Fibroblast of skin of back (primary cell): ENCODE results near the gene SYT2.
A peak's percentile ranks its signal among the peaks of the same experiment; 100 is the strongest.
"Not testable (repeated sequence)": the region's sequence is repeated elsewhere in the genome, so short reads cannot be mapped to it uniquely, and the experiment has no call there.

Source experiments
- DNase-seq: peaks from one replicate; pipeline ENCODE4 v3.0.0-alpha.2; 2013

Gene SYT2

GRCh38 chr1:202568410-202568809 lies 141.8 kb downstream of the SYT2 start:
- DNase-seq = peak; percentile 37

- peak; percentile 90 for DNase-seq
Measured at GRCh38 chr1:202567738-202568137, 142.5 kb downstream of the SYT2 start.

GRCh38 chr1:202565890-202566602 lies 144.2 kb downstream of the SYT2 start:
- peak; percentile 46 for DNase-seq

DNA sequence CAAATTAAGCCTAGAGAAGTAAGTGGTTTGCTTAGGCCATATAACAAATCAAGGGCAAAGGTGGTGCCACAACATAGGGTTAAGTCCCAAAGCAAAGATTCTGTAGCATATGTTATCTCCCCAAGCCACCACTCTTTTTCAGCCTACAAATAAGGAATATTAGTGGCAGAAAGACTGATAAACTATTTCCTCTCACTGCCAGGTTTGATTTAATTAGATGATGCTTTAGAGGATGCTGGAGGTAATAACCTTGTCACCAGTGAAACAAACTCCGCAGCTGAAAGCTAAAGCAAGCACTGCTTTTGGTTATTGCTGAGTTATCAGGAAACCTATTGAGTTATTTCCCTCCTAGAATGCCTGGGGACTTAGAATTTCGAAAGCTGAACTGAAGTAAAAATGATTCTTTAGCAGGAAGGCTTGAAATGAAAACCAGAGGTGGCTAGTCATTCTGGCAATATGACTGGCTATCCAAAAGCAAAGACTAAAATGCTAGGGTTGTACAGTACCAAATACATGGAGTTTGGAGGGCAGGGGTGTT lies 145.2 kb downstream of the SYT2 start:
- no peak for DNase-seq

DNA sequence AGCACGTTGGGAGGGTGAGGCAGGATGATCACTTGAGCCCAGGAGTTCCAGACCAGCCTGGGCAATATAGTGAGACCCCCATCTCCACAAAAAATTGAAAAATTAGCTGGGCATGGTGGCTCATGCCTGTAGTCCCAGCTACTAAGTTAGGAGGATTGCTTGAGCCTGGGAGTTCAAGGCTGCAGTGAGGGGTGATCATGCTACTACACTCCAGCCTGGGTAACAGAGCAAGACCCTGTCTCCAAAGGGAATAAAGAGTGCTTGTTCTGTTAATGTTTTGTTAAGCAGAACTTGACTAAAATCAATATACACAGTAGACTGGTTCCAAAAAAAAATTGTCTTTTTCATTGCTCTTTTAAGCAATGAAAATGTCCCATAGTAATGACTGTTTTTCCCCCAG lies 146.4 kb downstream of the SYT2 start:
- DNase-seq = no peak

GRCh38 chr1:202562444-202563060 lies 147.7 kb downstream of the SYT2 start:
- DNase-seq = no peak

DNA sequence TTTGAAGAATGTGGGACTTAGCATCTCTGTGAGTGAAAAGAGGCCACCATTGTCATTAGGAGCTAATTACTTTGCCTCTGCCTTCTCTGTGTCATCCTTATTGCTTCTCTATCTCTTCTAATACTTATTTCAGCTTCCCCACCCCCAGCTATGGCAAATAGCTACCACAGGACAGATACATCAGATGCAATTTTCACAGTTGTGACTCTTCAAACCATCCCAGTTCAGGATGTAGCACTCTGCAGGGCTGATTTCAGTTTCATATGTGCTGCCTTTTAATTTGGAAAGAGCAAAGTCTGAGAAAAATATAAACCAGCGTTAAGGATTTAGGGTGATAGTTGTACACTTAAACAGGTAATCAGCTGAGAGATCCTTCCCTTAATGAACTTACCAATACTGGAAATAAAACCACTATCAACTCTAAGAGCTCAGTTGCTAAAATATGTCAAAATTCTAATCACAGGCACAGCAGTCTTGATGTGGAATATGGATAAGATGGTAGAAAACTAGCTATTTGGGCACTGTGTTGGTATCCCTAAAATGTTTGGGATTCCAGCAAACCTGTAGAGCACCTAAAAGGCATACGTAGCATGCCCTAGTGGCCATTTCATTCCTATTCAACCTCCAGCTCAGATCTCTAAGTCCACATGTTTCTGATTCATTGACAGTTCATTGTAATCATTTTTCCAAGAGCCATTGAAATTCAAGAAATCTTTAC lies 148.4 kb downstream of the SYT2 start:
- no peak for DNase-seq

DNA sequence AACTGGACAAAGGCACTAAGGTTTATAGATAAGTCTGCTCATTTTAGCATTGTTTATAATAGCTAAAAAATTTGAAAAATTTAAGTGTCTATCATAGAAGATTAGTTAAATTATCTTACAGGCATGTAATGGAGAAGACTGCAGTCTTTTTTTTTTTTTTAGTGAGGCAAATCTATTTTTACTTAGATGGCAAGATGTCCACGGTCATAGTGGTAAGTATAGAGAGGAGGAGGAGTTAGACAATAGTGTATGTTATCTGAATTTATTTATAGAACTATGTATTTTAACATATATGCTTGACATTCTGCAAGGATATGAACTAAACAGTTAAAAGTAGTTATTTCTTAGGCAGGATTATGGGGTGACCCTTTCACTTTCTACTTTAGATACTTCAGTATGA lies 149.0 kb downstream of the SYT2 start:
- no peak for DNase-seq

- DNase-seq = not testable (repeated sequence)
Measured at GRCh38 chr1:202557662-202558061, 152.6 kb downstream of the SYT2 start.

DNA sequence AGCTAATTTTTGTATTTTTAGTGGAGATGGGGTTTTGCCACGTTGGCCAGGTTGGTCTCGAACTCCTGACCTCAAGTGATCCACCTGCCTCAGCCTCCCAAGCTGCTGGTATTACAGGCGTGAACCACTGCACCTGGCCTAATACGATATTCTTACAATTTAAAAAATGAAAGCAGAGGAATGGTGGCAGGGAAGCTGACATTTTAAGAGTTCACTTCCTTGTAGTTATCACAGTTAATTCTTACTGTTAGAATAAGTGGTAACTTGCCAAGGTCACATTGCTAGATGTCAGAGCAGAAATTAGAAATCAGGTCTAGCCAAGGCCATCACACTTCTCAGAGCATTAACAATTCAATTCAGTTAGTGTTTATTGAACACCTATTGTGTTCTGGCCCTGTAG lies 154.2 kb downstream of the SYT2 start:
- DNase-seq = not testable (repeated sequence)

DNA sequence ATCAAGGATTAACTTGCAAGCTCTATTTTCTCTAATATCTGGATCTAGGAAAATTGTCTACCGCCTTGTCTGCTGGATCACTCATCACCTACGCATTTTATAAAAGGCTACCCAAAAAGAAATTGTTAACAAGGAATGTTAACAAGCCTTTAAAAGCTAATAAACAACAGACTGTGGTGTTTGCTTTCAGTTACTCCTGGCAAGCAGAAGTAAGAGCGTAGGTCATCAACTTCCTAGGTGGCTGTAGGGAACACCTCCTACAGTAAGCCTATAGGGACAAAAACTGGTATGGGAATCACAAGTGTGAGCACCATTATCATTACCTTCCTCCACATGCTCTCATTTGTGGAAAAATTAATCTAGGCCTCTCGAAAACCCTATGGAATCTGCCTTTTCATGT lies 155.6 kb downstream of the SYT2 start:
- DNase-seq = not testable (repeated sequence)

- peak; percentile 75 for DNase-seq
Measured at GRCh38 chr1:202553560-202554038, 156.7 kb downstream of the SYT2 start.

GRCh38 chr1:202553078-202553477 lies 157.2 kb downstream of the SYT2 start:
- DNase-seq = not testable (repeated sequence)

DNA sequence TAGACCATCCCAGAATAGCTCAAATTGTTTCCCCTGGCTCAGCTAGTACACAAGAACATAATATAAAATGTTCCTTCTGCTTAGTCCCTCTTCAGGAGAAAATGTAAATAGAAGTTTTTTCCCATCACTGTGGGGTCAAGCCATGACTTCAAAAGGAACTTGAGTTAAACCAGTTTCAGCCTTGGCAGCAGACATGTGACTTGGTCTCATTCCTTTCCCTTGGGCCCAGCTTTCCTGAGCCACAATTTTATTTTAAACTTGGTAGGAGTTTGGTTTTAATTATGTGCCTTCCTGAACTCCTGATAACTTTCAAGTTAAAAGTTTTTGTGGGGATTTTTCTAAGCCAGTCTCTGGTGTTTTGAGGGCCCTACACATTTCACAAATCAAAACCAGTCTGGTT lies 157.6 kb downstream of the SYT2 start:
- DNase-seq = not testable (repeated sequence)

DNA sequence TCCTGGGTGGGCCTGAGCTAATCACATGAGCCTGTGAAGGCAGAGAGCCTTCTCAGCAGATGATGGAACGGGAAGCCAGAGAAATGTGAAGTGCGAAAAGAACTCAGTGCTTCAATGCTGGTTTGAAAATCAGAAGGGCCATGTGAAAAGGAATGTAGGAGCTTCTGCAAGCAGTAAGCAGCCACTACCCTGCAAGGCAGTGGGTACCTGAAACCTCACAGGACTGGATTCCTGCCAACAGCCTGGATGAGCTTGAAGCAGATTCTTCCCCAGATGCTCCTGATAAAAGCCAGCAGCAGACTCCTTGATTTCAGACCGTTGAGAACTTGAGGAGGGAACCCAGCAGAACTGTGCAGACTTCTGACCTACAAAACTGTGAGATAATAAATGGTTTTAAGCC lies 158.6 kb downstream of the SYT2 start:
- DNase-seq = no peak

GRCh38 chr1:202550088-202550487 lies 160.2 kb downstream of the SYT2 start:
- not testable (repeated sequence) for DNase-seq

DNA sequence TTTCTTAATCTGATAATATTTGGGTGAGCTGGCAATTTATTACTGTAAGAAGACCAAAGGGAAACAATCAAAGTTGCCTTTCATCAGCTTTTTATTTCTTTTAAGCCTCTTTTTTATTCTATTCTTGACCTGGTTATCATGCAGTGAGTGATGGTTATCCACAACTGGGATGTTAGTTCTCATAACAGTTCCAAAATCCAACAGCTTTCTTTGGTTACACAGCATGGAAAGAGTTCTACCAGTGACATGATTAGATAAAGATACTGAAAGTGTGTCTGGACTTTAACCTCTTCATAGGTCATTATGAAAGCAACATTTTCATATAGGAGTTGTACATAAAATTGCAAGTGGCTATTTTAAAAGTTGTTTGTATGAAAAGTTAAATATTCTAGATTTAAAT lies 163.0 kb downstream of the SYT2 start:
- DNase-seq = no peak

DNA sequence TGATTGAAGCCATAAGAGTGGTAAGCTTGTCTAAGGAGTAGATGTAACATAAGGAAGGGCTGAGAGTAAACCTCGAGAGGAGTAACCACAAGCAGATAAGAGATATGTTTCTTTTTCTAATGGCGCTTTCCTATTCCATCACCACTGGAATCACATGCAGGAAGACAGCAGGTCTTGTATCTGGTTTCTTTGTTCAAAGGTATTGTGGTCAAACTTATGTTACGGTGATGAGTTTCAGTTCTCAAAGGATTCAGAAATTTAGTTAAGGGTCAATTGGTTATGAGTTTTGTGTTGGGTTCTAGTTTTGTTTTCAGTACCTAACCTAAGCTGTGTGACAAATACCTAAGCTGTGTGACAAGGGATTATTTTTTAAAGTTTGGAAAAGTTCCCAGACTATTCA lies 163.5 kb downstream of the SYT2 start:
- not testable (repeated sequence) for DNase-seq

DNA sequence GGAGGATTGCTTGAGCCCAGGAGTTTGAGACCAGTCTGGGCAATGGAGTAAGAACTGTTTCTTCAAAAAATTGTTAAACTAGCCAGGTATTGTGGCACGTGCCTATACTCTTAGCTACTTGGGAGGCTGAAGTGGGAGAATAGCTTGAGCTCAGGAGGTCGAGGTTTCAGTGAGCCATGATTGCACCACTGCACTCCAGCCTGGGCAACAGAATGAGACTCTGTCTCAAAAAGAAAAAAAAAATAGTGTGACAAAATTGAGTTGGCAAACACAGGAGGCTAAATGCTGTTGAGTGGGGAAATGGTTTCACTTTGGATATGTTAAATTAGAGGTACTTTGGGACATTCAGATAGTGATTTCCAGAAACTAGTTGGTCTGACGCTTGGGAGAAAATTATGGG lies 163.9 kb downstream of the SYT2 start:
- DNase-seq = not testable (repeated sequence)

- not testable (repeated sequence) for DNase-seq
Measured at GRCh38 chr1:202545647-202546303, 164.5 kb downstream of the SYT2 start.

GRCh38 chr1:202544766-202545449 lies 165.3 kb downstream of the SYT2 start:
- DNase-seq = not testable (repeated sequence)

- peak; percentile 62 for DNase-seq
Measured at GRCh38 chr1:202543537-202543936, 166.7 kb downstream of the SYT2 start.
